HCT116 (cell line): ENCODE measurements around the gene DLX4. TPM values are rescaled to one million over a fixed set of nuclear protein-coding genes. Genes with fewer than 3 reads are reported as not detected.

ENCODE experiments used
- ATAC-seq: fragments of 200-7000 bp; cut with Tn5 transposase; 2 replicates; pipeline ENCODE4 v1.9.1; 2020; ENCODE audit warnings: mild to moderate bottlenecking, moderate library complexity
- BruUV-seq: library from RNA; stranded (reverse); fragments of 400-500 nt; replicated peaks from 2 replicates; lab custom pipeline; 2021; lab: Mats Ljungman, UMichigan
- CTCF ChIA-PET: fragments of 300-600 bp; sonication (Branson Sonifier 250); formaldehyde crosslinking; loops from one replicate; lab custom pipeline; 2021; ENCODE audit warnings: antibody characterized with exemption; lab: Charles Lee
- POLR2A ChIA-PET: fragments of 300-600, 350-600 bp; sonication (Branson Sonifier 250); formaldehyde crosslinking; loops from one replicate; lab custom pipeline; 2021; ENCODE audit warnings: antibody characterized with exemption; lab: Charles Lee
- RAD21 ChIA-PET, 2 experiments: fragments of 300-600 bp; sonication (Branson Sonifier 250); formaldehyde crosslinking; loops; one replicate each; lab custom pipeline; 2023; ENCODE audit warnings: low total read pairs in 2 of 2; ENCODE audit not compliant: uncharacterized antibody in 2 of 2, unreplicated experiment in 2 of 2, low non-redundant PET in 1 of 2; lab: Charles Lee
- DNase-seq: peaks from one replicate; pipeline ENCODE4 v3.0.0-alpha.2; 2010; ENCODE audit warnings: low read depth, low spot score
- H2AFZ ChIP-seq: fragments of 200-600 bp; shearing (Covaris generic), sonication (generic); 2 replicates; pipeline ENCODE4 v1.6.1; 2017; ENCODE audit warnings: low read depth, mixed run types, mixed read lengths, antibody characterized with exemption, low read length; ENCODE audit not compliant: poor library complexity, severe bottlenecking
- H3K27ac ChIP-seq: 2 replicates; pipeline ENCODE4 v1.5.1; 2012; ENCODE audit warnings: low read depth, low read length
- H3K27me3 ChIP-seq: fragments of 200-600 bp; sonication (generic); 2 replicates; pipeline ENCODE4 v1.6.1; 2016; ENCODE audit warnings: mixed run types, low read length, mixed read lengths; ENCODE audit not compliant: insufficient read depth
- H3K36me3 ChIP-seq, 2 experiments: fragments of 200-500 bp in 1 of 2; fragments of 200-600 bp in 1 of 2; sonication (Bioruptor generic) in 1 of 2; sonication (generic) in 1 of 2; 2 replicates each; pipeline versions ENCODE4 v1.5.1 to v1.6.1; 2014 to 2016; ENCODE audit warnings: low read length in 2 of 2, inconsistent platforms in 1 of 2, mixed read lengths in 1 of 2, mixed run types in 1 of 2; ENCODE audit not compliant: insufficient read depth in 2 of 2, control insufficient read depth in 1 of 2
- H3K4me1 ChIP-seq, 2 experiments: fragments of 200-600 bp in 1 of 2; sonication (generic) in 1 of 2; 2 replicates each; pipeline versions ENCODE4 v1.5.1 to v1.6.1; 2012 to 2017; ENCODE audit warnings: low read length in 2 of 2, inconsistent platforms in 1 of 2, mild to moderate bottlenecking in 1 of 2, mixed read lengths in 1 of 2, mixed run types in 1 of 2, moderate library complexity in 1 of 2; ENCODE audit not compliant: insufficient read depth in 2 of 2, control insufficient read depth in 1 of 2
- H3K4me2 ChIP-seq: fragments of 200-600 bp; sonication (generic); 2 replicates; pipeline ENCODE4 v1.6.1; 2017; ENCODE audit warnings: mixed run types, low read length, mixed read lengths
- H3K4me3 ChIP-seq, 2 experiments: fragments of 200-600 bp in 1 of 2; sonication (generic) in 1 of 2; replicated peaks in 1 of 2; 2 replicates each; pipeline ENCODE4 v1.5.1; 2011 to 2016; ENCODE audit warnings: low read length in 2 of 2, control low read depth in 1 of 2, low read depth in 1 of 2, mild to moderate bottlenecking in 1 of 2, mixed read lengths in 1 of 2, mixed run types in 1 of 2
- H3K79me2 ChIP-seq: fragments of 200-600 bp; sonication (generic); 2 replicates; pipeline ENCODE4 v1.6.1; 2017; ENCODE audit warnings: mild to moderate bottlenecking, mixed run types, low read length, moderate library complexity, mixed read lengths; ENCODE audit not compliant: insufficient read depth
- H3K9ac ChIP-seq: fragments of 200-600 bp; sonication (generic); 2 replicates; pipeline ENCODE4 v1.6.1; 2016; ENCODE audit warnings: low read length, mixed read lengths
- H3K9me2 ChIP-seq: fragments of 200-600 bp; sonication (generic), shearing (Covaris generic); 2 replicates; pipeline ENCODE4 v1.6.1; 2017; ENCODE audit warnings: mixed run types, mild to moderate bottlenecking, moderate library complexity; ENCODE audit not compliant: insufficient read depth
- H3K9me3 ChIP-seq, 2 experiments: fragments of 200-500 bp in 1 of 2; fragments of 200-600 bp in 1 of 2; sonication (Bioruptor generic) in 1 of 2; sonication (generic) in 1 of 2; 2 replicates each; pipeline ENCODE4 v1.6.1; 2014 to 2017; ENCODE audit warnings: low read length in 2 of 2, mixed read lengths in 2 of 2, inconsistent platforms in 1 of 2, low read depth in 1 of 2, mild to moderate bottlenecking in 1 of 2, mixed run types in 1 of 2, moderate library complexity in 1 of 2; ENCODE audit not compliant: control insufficient read depth in 1 of 2, insufficient read depth in 1 of 2
- H4K20me1 ChIP-seq: fragments of 200-600 bp; sonication (generic), shearing (Covaris generic); 2 replicates; pipeline ENCODE4 v1.6.1; 2017; ENCODE audit warnings: mixed run types, mild to moderate bottlenecking, moderate library complexity; ENCODE audit not compliant: insufficient read depth
- CBX3 ChIP-seq: IDR thresholded peaks from 2 replicates; pipeline ENCODE4 v1.6.1; 2012; ENCODE audit warnings: low read depth
- CEBPB ChIP-seq: IDR thresholded peaks from 2 replicates; pipeline ENCODE4 v1.6.1; 2012; ENCODE audit warnings: low read depth
- EGR1 ChIP-seq: IDR thresholded peaks from 2 replicates; pipeline ENCODE4 v1.6.1; 2012; ENCODE audit warnings: low read depth
- EZH2 ChIP-seq: fragments of 200-600 bp; sonication (generic); IDR thresholded peaks from 2 replicates; pipeline ENCODE4 v1.6.1; 2017; ENCODE audit warnings: antibody characterized with exemption, mixed run types
- FOSL1 ChIP-seq: IDR thresholded peaks from 2 replicates; pipeline ENCODE4 v1.6.1; 2012; ENCODE audit warnings: low read depth
- JUND ChIP-seq: IDR thresholded peaks from 2 replicates; pipeline ENCODE4 v1.6.1; 2012
- POLR2A ChIP-seq: IDR thresholded peaks from 2 replicates; pipeline ENCODE4 v1.7.0; 2011; ENCODE audit warnings: borderline replicate concordance; ENCODE audit not compliant: insufficient read depth, insufficient read length; ENCODE audit errors: extremely low read depth
- POLR2AphosphoS5 ChIP-seq: IDR thresholded peaks from 2 replicates; pipeline ENCODE4 v1.6.1; 2011; ENCODE audit warnings: mild to moderate bottlenecking, low read depth, low read length, moderate library complexity
- RAD21 ChIP-seq: IDR thresholded peaks from 2 replicates; pipeline ENCODE4 v1.6.1; 2012; ENCODE audit warnings: low read depth, mild to moderate bottlenecking
- SIN3A ChIP-seq: IDR thresholded peaks from 2 replicates; pipeline ENCODE4 v1.6.1; 2012; ENCODE audit warnings: low read depth
- SP1 ChIP-seq: IDR thresholded peaks from 2 replicates; pipeline ENCODE4 v1.6.1; 2012; ENCODE audit warnings: low read depth
- SRF ChIP-seq: IDR thresholded peaks from 2 replicates; pipeline ENCODE4 v1.6.1; 2012; ENCODE audit warnings: low read depth
- TCF7L2 ChIP-seq: IDR thresholded peaks from 2 replicates; pipeline ENCODE4 v1.7.0; 2011; ENCODE audit warnings: borderline replicate concordance, inconsistent platforms; ENCODE audit not compliant: insufficient read depth, insufficient read length; ENCODE audit errors: extremely low read depth
- ZFX ChIP-seq: fragments of 450-650 bp; IDR thresholded peaks from 2 replicates; pipeline ENCODE4 v1.6.1; 2017
- ZNF274 ChIP-seq: fragments of 200-500 bp; sonication (Bioruptor generic); IDR thresholded peaks from 2 replicates; pipeline ENCODE4 v1.6.1; 2014; ENCODE audit warnings: mild to moderate bottlenecking, low read depth, low read length, inconsistent platforms
- intact Hi-C: fragments of 100-400 bp; cut with micrococcal nuclease; formaldehyde crosslinking; loops from 2 replicates; pipeline ENCODE4 v1.10.0; 2022
- total RNA-seq: library from RNA; stranded (reverse); gene quantifications from one replicate; pipeline ENCODE4 v1.2.1, GENCODE V29; 2021; ENCODE audit not compliant: unreplicated experiment
- TF ChIP-seq, protein P1 (sequence below): IDR thresholded peaks from 2 replicates; pipeline ENCODE4 v1.6.1; 2012
- TF ChIP-seq, protein P2 (sequence below): IDR thresholded peaks from 2 replicates; pipeline ENCODE4 v1.6.1; 2011; ENCODE audit warnings: mild to moderate bottlenecking, low read length, moderate library complexity; ENCODE audit not compliant: insufficient replicate concordance; ENCODE audit errors: extremely low read depth
- TF ChIP-seq, protein P3 (sequence below): IDR thresholded peaks from 2 replicates; pipeline ENCODE4 v1.6.1; 2012

The DLX4 gene
- total RNA-seq, 1 experiment from 2014 or later = 14.0 TPM

DNA sequence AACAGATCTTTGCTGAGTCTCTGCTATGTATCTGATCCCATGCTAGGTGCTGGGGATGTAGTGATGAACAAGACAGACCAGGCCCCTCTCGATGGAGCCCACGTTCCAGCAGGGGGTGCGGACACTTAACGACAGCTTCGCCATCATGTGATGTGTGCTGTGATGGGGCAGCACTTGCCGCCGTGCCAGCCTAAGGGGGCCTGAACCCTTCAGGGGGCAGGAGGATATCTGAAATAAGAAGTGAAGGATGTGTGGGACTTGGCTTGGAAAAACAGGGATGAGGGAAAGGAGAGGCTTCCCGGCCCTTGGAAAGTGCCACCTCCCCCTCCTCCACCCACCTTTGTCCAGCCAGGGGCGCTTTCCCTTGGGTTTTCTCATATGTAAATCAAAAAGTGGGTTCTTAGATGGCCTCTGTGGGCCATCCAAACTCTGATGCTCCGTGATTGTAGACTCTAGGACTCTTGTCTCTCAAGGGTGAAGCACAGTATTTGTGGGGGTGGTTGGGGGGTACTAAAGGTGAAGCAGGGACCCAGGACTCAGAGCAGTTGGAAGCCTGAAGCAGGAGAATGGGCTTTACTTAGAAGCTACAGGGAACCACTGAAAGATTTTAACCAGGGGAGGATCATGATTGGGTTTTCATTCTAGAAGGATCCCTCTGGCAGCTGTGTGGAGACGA is 30.0 kb downstream of the DLX4 start:
- CTCF ChIA-PET = interaction anchor here (0.6 to 5.6 kb wide), 33 partner anchors 11 to 442 kb away, joined by 3 to 196 read pairs (median 10); partner anchors contain the start of genes ITGA3, KAT7, SLC35B1 and TAC4
- no peak overlapping the region for H3K27ac ChIP-seq
- RAD21 ChIA-PET = interaction anchor here (0.6 to 3.5 kb wide), 21 partner anchors 30 to 431 kb away, joined by 3 to 36 read pairs (median 5); partner anchors contain the start of genes ITGA3 (in 1 of the 2) and SLC35B1 (in 1 of the 2)

More for the DNA sequence above, 30.0 kb downstream of the DLX4 start:
- H3K27me3 ChIP-seq = peaks cover 6% of the 10 kb centered on the region; the same call in 1 of the 2 replicates
- no peak overlapping the region for H3K9ac ChIP-seq
- H3K79me2 ChIP-seq = no peaks in the 10 kb centered on the region
- peak overlapping the region; percentile 91 for H3K4me2 ChIP-seq
- ATAC-seq (no peak), DNase-seq (no peak)
- H3K9me2 ChIP-seq = no peaks in the 10 kb centered on the region
- no peaks in the 10 kb centered on the region for H3K9me3 ChIP-seq
- POLR2A ChIA-PET = interaction anchor here (1.0 to 2.5 kb wide), 5 partner anchors 46 to 291 kb away, joined by 3 to 15 read pairs (median 5); partner anchors contain the start of genes ITGA3, KAT7 and SLC35B1
- peaks cover 14 to 30% of the 10 kb centered on the region in 2 experiments for H3K4me1 ChIP-seq
- H3K36me3 ChIP-seq = no peaks in the 10 kb centered on the region
- H4K20me1 ChIP-seq = no peaks in the 10 kb centered on the region
- H2AFZ ChIP-seq = peak overlapping the region; percentile 19
- BruUV-seq = no TSS peak
- intact Hi-C loops = loop anchor here (1.0 kb wide), 2 partner anchors 119 to 138 kb away; no protein-coding TSS in a partner anchor
- no peak overlapping the region for H3K4me3 ChIP-seq
- TF ChIP-seq RAD21 (no peak), EZH2 (no peak), CEBPB (no peak), POLR2AphosphoS5 (no peak), JUND (no peak), TCF7L2 (no peak), ZFX (no peak), SRF (no peak), SIN3A (no peak), EGR1 (no peak), FOSL1 (no peak), ZNF274 (no peak), SP1 (no peak), POLR2A (no peak), CBX3 (no peak)
- TF ChIP-seq, protein P1, sequence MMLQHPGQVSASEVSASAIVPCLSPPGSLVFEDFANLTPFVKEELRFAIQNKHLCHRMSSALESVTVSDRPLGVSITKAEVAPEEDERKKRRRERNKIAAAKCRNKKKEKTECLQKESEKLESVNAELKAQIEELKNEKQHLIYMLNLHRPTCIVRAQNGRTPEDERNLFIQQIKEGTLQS = no peak
- TF ChIP-seq, protein P2, sequence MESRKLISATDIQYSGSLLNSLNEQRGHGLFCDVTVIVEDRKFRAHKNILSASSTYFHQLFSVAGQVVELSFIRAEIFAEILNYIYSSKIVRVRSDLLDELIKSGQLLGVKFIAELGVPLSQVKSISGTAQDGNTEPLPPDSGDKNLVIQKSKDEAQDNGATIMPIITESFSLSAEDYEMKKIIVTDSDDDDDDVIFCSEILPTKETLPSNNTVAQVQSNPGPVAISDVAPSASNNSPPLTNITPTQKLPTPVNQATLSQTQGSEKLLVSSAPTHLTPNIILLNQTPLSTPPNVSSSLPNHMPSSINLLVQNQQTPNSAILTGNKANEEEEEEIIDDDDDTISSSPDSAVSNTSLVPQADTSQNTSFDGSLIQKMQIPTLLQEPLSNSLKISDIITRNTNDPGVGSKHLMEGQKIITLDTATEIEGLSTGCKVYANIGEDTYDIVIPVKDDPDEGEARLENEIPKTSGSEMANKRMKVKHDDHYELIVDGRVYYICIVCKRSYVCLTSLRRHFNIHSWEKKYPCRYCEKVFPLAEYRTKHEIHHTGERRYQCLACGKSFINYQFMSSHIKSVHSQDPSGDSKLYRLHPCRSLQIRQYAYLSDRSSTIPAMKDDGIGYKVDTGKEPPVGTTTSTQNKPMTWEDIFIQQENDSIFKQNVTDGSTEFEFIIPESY = no peak
- TF ChIP-seq, protein P3, sequence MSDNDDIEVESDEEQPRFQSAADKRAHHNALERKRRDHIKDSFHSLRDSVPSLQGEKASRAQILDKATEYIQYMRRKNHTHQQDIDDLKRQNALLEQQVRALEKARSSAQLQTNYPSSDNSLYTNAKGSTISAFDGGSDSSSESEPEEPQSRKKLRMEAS = no peak
